ENCODE results near the gene ID2.

ID2 gene

GRCh38 chr2:8681786-8682692 is at the start of gene ID2:
ID2 (plus strand) TSS chr2:8682056; CDS start chr2:8682166, 110 bp downstream.
- peak; percentile 99 for DNase-seq (ENCODE audit: low read depth)
- H3K4me3 ChIP-seq (ENCODE audit: low read length), result peak within 1 kb of the TSS; percentile 74
- peak; percentile 5 for TF ChIP-seq CTCF (IDR thresholded peaks at IDR 0.05; ENCODE audit: insufficient read depth, low read depth, low read length, missing control alignments)

GRCh38 chr2:8632755-8633154 is 49.1 kb upstream of the ID2 start:
- no peak overlapping the region for H3K4me3 ChIP-seq (ENCODE audit: low read length)
- DNase-seq (ENCODE audit: low read depth), result no peak
- no peak for TF ChIP-seq CTCF (IDR thresholded peaks at IDR 0.05; ENCODE audit: insufficient read depth, low read depth, low read length, missing control alignments)

GRCh38 chr2:8633186-8633734 is 48.6 kb upstream of the ID2 start:
- no peak for DNase-seq (ENCODE audit: low read depth)
- TF ChIP-seq CTCF (IDR thresholded peaks at IDR 0.05; ENCODE audit: insufficient read depth, low read depth, low read length, missing control alignments), result no peak
- no peak overlapping the region for H3K4me3 ChIP-seq (ENCODE audit: low read length)

GRCh38 chr2:8633735-8634313 is 48.0 kb upstream of the ID2 start:
- TF ChIP-seq CTCF (IDR thresholded peaks at IDR 0.05; ENCODE audit: insufficient read depth, low read depth, low read length, missing control alignments), result no peak
- no peak overlapping the region for H3K4me3 ChIP-seq (ENCODE audit: low read length)
- no peak for DNase-seq (ENCODE audit: low read depth)

GRCh38 chr2:8634466-8635172 is 47.2 kb upstream of the ID2 start:
- no peak overlapping the region for H3K4me3 ChIP-seq (ENCODE audit: low read length)
- no peak for TF ChIP-seq CTCF (IDR thresholded peaks at IDR 0.05; ENCODE audit: insufficient read depth, low read depth, low read length, missing control alignments)
- DNase-seq (ENCODE audit: low read depth), result no peak

- DNase-seq (ENCODE audit: low read depth), result no peak
- no peak for TF ChIP-seq CTCF (IDR thresholded peaks at IDR 0.05; ENCODE audit: insufficient read depth, low read depth, low read length, missing control alignments)
- no peak overlapping the region for H3K4me3 ChIP-seq (ENCODE audit: low read length)
Observed at GRCh38 chr2:8636041-8636491, 45.8 kb upstream of the ID2 start.

All from epithelial cell of esophagus (primary cell).